ENCODE data around the gene ZGLP1. TPM values are rescaled to one million over a fixed set of nuclear protein-coding genes. Genes with fewer than 3 reads are reported as not detected.

ZGLP1 gene
- total RNA-seq, result 1 to 10 TPM; 1.3 to 4.4 (median 3.3) TPM

DNA sequence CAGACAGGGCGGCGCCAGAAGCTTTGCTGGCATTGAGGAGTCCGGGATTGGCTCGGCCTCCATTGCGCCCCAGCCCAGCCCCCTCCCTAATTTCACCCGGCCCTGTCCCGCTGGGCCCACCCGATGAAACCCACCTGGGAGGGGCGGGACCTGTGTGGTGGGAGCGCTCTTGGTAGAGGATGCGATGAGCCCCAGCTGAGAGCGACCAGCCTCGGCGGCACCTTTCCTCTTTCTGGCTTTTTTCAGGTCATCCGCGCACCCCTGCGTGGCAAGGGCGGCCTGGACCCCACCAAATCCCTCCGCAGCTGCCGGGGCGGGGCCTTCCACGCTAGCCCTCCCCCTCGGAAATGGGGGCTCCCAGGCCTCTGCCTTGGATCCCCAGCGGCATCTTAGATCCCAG lies at the start of gene ZGLP1:
TSS of gene ZGLP1 (minus strand) at position 393 of the 400 bp plus-strand sequence.
- TF ChIP-seq POLR2A (IDR thresholded peaks at IDR 0.05) (no peak), POLR2AphosphoS5 (IDR thresholded peaks at IDR 0.05) (no peak)
- TF ChIP-seq, protein P1, sequence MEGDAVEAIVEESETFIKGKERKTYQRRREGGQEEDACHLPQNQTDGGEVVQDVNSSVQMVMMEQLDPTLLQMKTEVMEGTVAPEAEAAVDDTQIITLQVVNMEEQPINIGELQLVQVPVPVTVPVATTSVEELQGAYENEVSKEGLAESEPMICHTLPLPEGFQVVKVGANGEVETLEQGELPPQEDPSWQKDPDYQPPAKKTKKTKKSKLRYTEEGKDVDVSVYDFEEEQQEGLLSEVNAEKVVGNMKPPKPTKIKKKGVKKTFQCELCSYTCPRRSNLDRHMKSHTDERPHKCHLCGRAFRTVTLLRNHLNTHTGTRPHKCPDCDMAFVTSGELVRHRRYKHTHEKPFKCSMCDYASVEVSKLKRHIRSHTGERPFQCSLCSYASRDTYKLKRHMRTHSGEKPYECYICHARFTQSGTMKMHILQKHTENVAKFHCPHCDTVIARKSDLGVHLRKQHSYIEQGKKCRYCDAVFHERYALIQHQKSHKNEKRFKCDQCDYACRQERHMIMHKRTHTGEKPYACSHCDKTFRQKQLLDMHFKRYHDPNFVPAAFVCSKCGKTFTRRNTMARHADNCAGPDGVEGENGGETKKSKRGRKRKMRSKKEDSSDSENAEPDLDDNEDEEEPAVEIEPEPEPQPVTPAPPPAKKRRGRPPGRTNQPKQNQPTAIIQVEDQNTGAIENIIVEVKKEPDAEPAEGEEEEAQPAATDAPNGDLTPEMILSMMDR (IDR thresholded peaks at IDR 0.05), result no peak
- H3K9me3 ChIP-seq, result no peaks in the 10 kb centered on the region
- H3K27me3 ChIP-seq, result no peaks in the 10 kb centered on the region
- intact Hi-C loops (cut with DNase I; ENCODE audit: low total_unique reads), result no loop called here
- H3K4me1 ChIP-seq, result no peaks in the 10 kb centered on the region
- H3K27ac ChIP-seq, result no peak within 1 kb of the TSS
- no peak within 1 kb of the TSS for H3K4me3 ChIP-seq
- no peak for DNase-seq (ENCODE audit: low spot score in 2 of 2)
- H3K36me3 ChIP-seq, result no peaks in the 10 kb centered on the region

DNA sequence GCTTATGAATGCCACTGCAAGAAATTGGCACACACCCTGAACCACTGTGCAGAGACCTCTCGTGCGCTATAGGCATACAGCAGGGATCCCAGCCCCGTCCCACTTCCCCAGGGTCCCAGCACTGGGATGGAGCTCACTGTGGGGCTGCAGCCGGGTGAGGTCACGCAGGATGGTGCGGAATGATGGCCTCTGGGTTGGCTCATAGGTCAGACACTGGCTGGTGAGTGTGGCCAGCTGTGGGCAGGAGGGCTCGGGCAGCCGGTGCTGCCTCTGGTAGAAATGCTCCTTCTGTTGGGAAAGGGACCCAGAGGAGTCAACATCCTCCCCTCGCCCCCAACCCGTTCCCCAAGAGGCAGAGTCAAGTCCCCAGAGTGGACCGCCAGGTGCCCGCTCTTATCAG lies 46.8 kb upstream of the ZGLP1 start:
- DNase-seq (ENCODE audit: low spot score in 2 of 2), result no peak
- no peaks in the 10 kb centered on the region for H3K4me1 ChIP-seq
- no peak overlapping the region for H3K27ac ChIP-seq
- no peak overlapping the region for H3K4me3 ChIP-seq
- no peaks in the 10 kb centered on the region for H3K9me3 ChIP-seq
- no peaks in the 10 kb centered on the region for H3K27me3 ChIP-seq
- no peaks in the 10 kb centered on the region for H3K36me3 ChIP-seq
- TF ChIP-seq POLR2A (IDR thresholded peaks at IDR 0.05) (no peak), POLR2AphosphoS5 (IDR thresholded peaks at IDR 0.05) (no peak)
- TF ChIP-seq, protein P1 (IDR thresholded peaks at IDR 0.05), result no peak
- intact Hi-C loops (cut with DNase I; ENCODE audit: low total_unique reads), result no loop called here

DNA sequence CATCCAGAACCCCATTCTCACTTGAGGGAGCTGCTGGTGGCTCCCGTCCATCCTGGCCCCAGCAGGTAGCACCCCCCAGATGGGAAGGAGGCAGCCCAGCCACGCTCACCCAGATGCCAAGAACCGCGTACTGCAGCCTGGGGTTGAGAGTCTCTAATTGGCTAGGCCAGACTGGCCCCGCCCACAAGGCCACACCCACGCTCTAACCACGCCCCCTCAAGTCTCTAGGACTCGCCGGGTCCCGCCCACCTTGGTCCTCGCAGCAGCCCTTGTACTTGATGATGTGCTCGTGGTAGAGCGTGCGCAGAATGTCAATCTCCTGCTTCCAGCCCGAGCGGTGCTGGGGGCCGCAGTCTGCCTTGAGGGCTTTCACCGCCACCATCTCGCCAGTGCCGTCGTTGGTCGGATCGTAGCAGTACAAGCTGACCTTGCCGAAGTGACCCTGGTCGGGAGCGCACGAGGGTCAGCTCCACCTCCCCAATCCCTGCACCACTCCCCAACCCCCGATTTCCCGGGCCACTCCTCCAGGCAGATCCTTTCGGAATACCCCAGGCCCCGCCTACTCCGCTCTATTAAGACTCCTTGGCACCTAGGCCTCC lies 44.3 kb upstream of the ZGLP1 start:
- no peak for DNase-seq (ENCODE audit: low spot score in 2 of 2)
- TF ChIP-seq POLR2AphosphoS5 (IDR thresholded peaks at IDR 0.05), result no peak
- TF ChIP-seq POLR2A (IDR thresholded peaks at IDR 0.05), result no peak
- TF ChIP-seq, protein P1 (IDR thresholded peaks at IDR 0.05), result no peak
- no peaks in the 10 kb centered on the region for H3K27me3 ChIP-seq
- no peaks in the 10 kb centered on the region for H3K4me1 ChIP-seq
- no peaks in the 10 kb centered on the region for H3K9me3 ChIP-seq
- no peaks in the 10 kb centered on the region for H3K36me3 ChIP-seq
- peak overlapping the region in 1 of 2 donors; percentile 58 for H3K27ac ChIP-seq
- H3K4me3 ChIP-seq, result no peak overlapping the region
- intact Hi-C loops (cut with DNase I; ENCODE audit: low total_unique reads), result no loop called here

DNA sequence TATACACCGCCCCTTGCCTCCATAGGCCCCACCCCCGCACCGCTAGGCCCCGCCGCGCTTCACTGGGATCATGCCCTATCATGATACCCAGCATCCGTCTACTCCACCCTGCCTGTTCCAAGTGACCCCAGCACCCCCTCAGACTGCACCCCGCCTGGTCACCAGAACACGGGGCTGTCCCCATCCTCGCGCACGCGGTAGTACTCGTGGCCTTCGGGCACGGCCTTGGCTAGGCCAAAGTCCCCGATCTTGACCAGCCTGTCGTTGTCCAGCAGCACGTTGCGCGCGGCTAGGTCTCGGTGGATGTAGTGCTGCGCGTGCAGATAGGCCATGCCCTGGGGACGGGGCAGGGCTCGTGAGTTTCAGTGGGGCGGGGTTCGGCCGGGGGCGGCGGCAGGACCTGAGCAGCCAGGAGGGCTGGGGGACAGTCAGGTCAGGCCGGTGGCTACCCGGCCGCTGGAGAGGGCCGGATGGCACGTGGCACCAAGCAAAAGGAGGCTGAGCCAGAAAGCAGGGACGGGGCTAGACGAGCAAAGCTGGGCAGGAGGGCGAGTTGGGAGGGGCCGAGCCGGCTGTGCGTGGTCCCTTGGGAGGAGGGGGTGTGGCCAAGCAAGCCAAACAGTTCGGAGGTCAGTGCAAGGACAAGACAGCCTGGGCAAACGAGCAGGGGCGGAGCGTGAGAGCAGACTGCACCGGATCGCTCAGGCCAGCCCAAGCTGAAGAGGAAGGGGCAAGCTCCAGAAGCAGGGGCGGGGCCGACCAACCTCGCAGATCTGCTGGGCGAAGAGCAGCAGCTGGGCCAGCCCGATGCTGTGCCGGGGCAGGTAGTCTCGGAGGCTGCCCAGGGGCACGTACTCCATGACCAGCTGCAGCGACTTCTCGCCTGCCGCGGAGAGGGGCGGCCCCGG lies 43.4 kb upstream of the ZGLP1 start:
- Histone ChIP-seq H3K27ac (peak overlapping the region in 1 of 2 donors; percentile 58), H3K4me1 (no peaks in the 10 kb centered on the region), H3K27me3 (no peaks in the 10 kb centered on the region), H3K36me3 (no peaks in the 10 kb centered on the region), H3K4me3 (no peak overlapping the region), H3K9me3 (no peaks in the 10 kb centered on the region)
- DNase-seq (ENCODE audit: low spot score in 2 of 2), result no peak
- intact Hi-C loops (cut with DNase I; ENCODE audit: low total_unique reads), result no loop called here
- TF ChIP-seq, protein P1 (IDR thresholded peaks at IDR 0.05), result no peak
- TF ChIP-seq POLR2AphosphoS5 (IDR thresholded peaks at IDR 0.05) (no peak), POLR2A (IDR thresholded peaks at IDR 0.05) (no peak)

DNA sequence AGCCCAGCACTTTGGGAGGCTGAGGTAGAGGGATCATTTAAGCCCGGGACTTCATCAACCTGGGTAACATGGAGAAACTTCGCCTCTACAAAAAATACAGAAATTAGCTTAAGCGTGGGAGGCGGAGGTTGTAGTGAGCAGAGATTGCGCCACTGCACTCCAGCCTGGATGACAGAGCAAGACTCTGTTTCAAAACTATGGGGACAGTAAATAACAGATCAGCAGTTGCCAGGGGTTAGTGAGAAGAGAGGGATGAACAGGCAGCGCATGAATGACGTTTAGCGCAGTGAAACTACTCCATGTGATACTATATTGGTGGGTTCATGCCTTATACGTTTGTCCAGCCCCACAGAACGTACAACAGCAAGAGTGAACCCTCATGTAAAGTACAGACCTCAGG lies 36.9 kb upstream of the ZGLP1 start:
- Histone ChIP-seq H3K27me3 (no peaks in the 10 kb centered on the region), H3K27ac (peak overlapping the region in 1 of 2 donors; percentile 26), H3K9me3 (no peaks in the 10 kb centered on the region), H3K4me3 (no peak overlapping the region), H3K36me3 (no peaks in the 10 kb centered on the region), H3K4me1 (no peaks in the 10 kb centered on the region)
- DNase-seq (ENCODE audit: low spot score in 2 of 2), result no peak
- intact Hi-C loops (cut with DNase I; ENCODE audit: low total_unique reads), result no loop called here
- no peak for TF ChIP-seq POLR2A (IDR thresholded peaks at IDR 0.05)
- no peak for TF ChIP-seq POLR2AphosphoS5 (IDR thresholded peaks at IDR 0.05)
- TF ChIP-seq, protein P1 (IDR thresholded peaks at IDR 0.05), result no peak

Data from breast epithelium (tissue), 4 donors.